Suprapubic skin (tissue), 4 donors: ENCODE measurements around the gene DOK6. TPM values are rescaled to one million over a fixed set of nuclear protein-coding genes. Genes with fewer than 3 reads are reported as not detected.

ENCODE experiments used
- DNase-seq, 2 donors: peaks; one replicate each; pipeline ENCODE4 v3.0.0-alpha.2; 2019; ENCODE audit warnings: low spot score in 2 of 2
- H3K27ac ChIP-seq: fragments of 200-600 bp; sonication (generic); one replicate; pipeline ENCODE4 v1.5.1; 2019
- H3K27me3 ChIP-seq: fragments of 200-600 bp; sonication (generic); one replicate; pipeline ENCODE4 v1.5.1; 2019
- H3K36me3 ChIP-seq: fragments of 200-600 bp; sonication (generic); one replicate; pipeline ENCODE4 v1.5.1; 2019
- H3K4me1 ChIP-seq: fragments of 200-600 bp; sonication (generic); one replicate; pipeline ENCODE4 v1.5.1; 2019
- H3K4me3 ChIP-seq: fragments of 200-600 bp; sonication (generic); one replicate; pipeline ENCODE4 v1.5.1; 2019; ENCODE audit warnings: mild to moderate bottlenecking
- H3K9me3 ChIP-seq: fragments of 200-600 bp; sonication (generic); one replicate; pipeline ENCODE4 v1.5.1; 2019
- CTCF ChIP-seq, 2 donors: fragments of 200-600 bp in 1 of 2; fragments of 450-650 bp in 1 of 2; sonication (generic) in 1 of 2; IDR thresholded peaks; one replicate each; pipeline ENCODE4 v1.5.1; 2016 to 2019; ENCODE audit warnings: antibody characterized with exemption in 2 of 2, mild to moderate bottlenecking in 1 of 2, moderate library complexity in 1 of 2
- EP300 ChIP-seq: sonication (generic); formaldehyde crosslinking; IDR thresholded peaks from one replicate; pipeline ENCODE4 v1.6.1; 2017; ENCODE audit warnings: antibody characterized with exemption
- POLR2A ChIP-seq, 2 donors: fragments of 450-650 bp; IDR thresholded peaks; one replicate each; pipeline ENCODE4 v1.6.1; 2017; ENCODE audit warnings: antibody characterized with exemption in 2 of 2, mild to moderate bottlenecking in 2 of 2, moderate library complexity in 2 of 2
- POLR2AphosphoS5 ChIP-seq, 3 donors: sonication (generic); formaldehyde crosslinking; IDR thresholded peaks; one replicate each; pipeline ENCODE4 v1.6.1; 2017; ENCODE audit warnings: antibody characterized with exemption in 3 of 3
- WGBS: methylation state at CpG from one replicate; pipeline ENCODE4 v1.1.5; 2018; 5-methylcytosine and 5-hydroxymethylcytosine counted together
- total RNA-seq, 4 donors: library from RNA; depleted of rRNA; stranded (reverse); fragments of >200 nt; gene quantifications; one replicate each; pipeline ENCODE4 v1.1.0, GENCODE V29; 2016

DOK6 gene
- total RNA-seq, 4 donors from 2014 or later: 0.21 to 0.80 (median 0.42) TPM; not detected in 1

- Histone ChIP-seq H3K36me3 (no peaks in the 10 kb centered on the region), H3K27me3 (no peaks in the 10 kb centered on the region), H3K27ac (no peak overlapping the region), H3K4me1 (no peaks in the 10 kb centered on the region), H3K4me3 (no peak overlapping the region), H3K9me3 (no peaks in the 10 kb centered on the region)
- TF ChIP-seq CTCF (IDR thresholded peaks at IDR 0.05): no peak
- no peak for TF ChIP-seq POLR2A (IDR thresholded peaks at IDR 0.05)
- no peak for TF ChIP-seq EP300
- TF ChIP-seq POLR2AphosphoS5 (IDR thresholded peaks at IDR 0.05): no peak
- no peak for DNase-seq
- 25% methylated on average over 2 of the region's 2 CpGs for WGBS
Observed at GRCh38 chr18:69628774-69629359, 228.2 kb downstream of the DOK6 start.

GRCh38 chr18:69631281-69631680 is 230.6 kb downstream of the DOK6 start:
- Histone ChIP-seq H3K4me1 (no peaks in the 10 kb centered on the region), H3K4me3 (no peak overlapping the region), H3K27me3 (no peaks in the 10 kb centered on the region), H3K9me3 (no peaks in the 10 kb centered on the region), H3K27ac (no peak overlapping the region), H3K36me3 (no peaks in the 10 kb centered on the region)
- no peak for DNase-seq
- WGBS: 33% methylated on average over 3 of the region's 3 CpGs
- TF ChIP-seq POLR2A (IDR thresholded peaks at IDR 0.05): no peak
- no peak for TF ChIP-seq EP300
- TF ChIP-seq POLR2AphosphoS5 (IDR thresholded peaks at IDR 0.05): no peak
- no peak for TF ChIP-seq CTCF (IDR thresholded peaks at IDR 0.05)

- Histone ChIP-seq H3K27me3 (no peaks in the 10 kb centered on the region), H3K4me1 (no peaks in the 10 kb centered on the region), H3K36me3 (no peaks in the 10 kb centered on the region), H3K4me3 (no peak overlapping the region), H3K9me3 (no peaks in the 10 kb centered on the region), H3K27ac (no peak overlapping the region)
- WGBS: 67% methylated on average over 2 of the region's 2 CpGs
- DNase-seq: no peak
- TF ChIP-seq CTCF (IDR thresholded peaks at IDR 0.05): no peak
- no peak for TF ChIP-seq POLR2A (IDR thresholded peaks at IDR 0.05)
- no peak for TF ChIP-seq EP300
- no peak for TF ChIP-seq POLR2AphosphoS5 (IDR thresholded peaks at IDR 0.05)
Observed at GRCh38 chr18:69635482-69635881, 234.8 kb downstream of the DOK6 start.

GRCh38 chr18:69636529-69637301 is 236.0 kb downstream of the DOK6 start:
- no peaks in the 10 kb centered on the region for H3K27me3 ChIP-seq
- DNase-seq: no peak
- no peaks in the 10 kb centered on the region for H3K9me3 ChIP-seq
- no peaks in the 10 kb centered on the region for H3K36me3 ChIP-seq
- 78% methylated on average over 6 of the region's 6 CpGs for WGBS
- TF ChIP-seq CTCF (IDR thresholded peaks at IDR 0.05) (no peak), POLR2A (IDR thresholded peaks at IDR 0.05) (no peak), EP300 (no peak), POLR2AphosphoS5 (IDR thresholded peaks at IDR 0.05) (no peak)
- no peaks in the 10 kb centered on the region for H3K4me1 ChIP-seq
- H3K27ac ChIP-seq: no peak overlapping the region
- no peak overlapping the region for H3K4me3 ChIP-seq

- DNase-seq: no peak
- Histone ChIP-seq H3K4me3 (no peak overlapping the region), H3K27ac (no peak overlapping the region), H3K4me1 (no peaks in the 10 kb centered on the region), H3K9me3 (no peaks in the 10 kb centered on the region), H3K36me3 (no peaks in the 10 kb centered on the region), H3K27me3 (no peaks in the 10 kb centered on the region)
- 80% methylated on average over 1 of the region's 1 CpG for WGBS
- TF ChIP-seq POLR2A (IDR thresholded peaks at IDR 0.05): no peak
- no peak for TF ChIP-seq CTCF (IDR thresholded peaks at IDR 0.05)
- no peak for TF ChIP-seq EP300
- TF ChIP-seq POLR2AphosphoS5 (IDR thresholded peaks at IDR 0.05): no peak
Observed at GRCh38 chr18:69638056-69638455, 237.4 kb downstream of the DOK6 start.
